HG03039 (cell line): ENCODE data around the gene ADCK1.
A peak's percentile ranks its signal among the peaks of the same experiment; 100 is the strongest.
"Not testable (repeated sequence)": the region's sequence is repeated elsewhere in the genome, so short reads cannot be mapped to it uniquely, and the experiment has no call there.

Source experiments
- ATAC-seq: cut with Tn5 transposase; IDR thresholded peaks from one replicate; pipeline ENCODE4 v1.9.1; 2021; ENCODE audit warnings: mild to moderate bottlenecking, moderate library complexity; ENCODE audit not compliant: unreplicated experiment

Gene ADCK1, protein sequence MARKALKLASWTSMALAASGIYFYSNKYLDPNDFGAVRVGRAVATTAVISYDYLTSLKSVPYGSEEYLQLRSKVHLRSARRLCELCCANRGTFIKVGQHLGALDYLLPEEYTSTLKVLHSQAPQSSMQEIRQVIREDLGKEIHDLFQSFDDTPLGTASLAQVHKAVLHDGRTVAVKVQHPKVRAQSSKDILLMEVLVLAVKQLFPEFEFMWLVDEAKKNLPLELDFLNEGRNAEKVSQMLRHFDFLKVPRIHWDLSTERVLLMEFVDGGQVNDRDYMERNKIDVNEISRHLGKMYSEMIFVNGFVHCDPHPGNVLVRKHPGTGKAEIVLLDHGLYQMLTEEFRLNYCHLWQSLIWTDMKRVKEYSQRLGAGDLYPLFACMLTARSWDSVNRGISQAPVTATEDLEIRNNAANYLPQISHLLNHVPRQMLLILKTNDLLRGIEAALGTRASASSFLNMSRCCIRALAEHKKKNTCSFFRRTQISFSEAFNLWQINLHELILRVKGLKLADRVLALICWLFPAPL

DNA sequence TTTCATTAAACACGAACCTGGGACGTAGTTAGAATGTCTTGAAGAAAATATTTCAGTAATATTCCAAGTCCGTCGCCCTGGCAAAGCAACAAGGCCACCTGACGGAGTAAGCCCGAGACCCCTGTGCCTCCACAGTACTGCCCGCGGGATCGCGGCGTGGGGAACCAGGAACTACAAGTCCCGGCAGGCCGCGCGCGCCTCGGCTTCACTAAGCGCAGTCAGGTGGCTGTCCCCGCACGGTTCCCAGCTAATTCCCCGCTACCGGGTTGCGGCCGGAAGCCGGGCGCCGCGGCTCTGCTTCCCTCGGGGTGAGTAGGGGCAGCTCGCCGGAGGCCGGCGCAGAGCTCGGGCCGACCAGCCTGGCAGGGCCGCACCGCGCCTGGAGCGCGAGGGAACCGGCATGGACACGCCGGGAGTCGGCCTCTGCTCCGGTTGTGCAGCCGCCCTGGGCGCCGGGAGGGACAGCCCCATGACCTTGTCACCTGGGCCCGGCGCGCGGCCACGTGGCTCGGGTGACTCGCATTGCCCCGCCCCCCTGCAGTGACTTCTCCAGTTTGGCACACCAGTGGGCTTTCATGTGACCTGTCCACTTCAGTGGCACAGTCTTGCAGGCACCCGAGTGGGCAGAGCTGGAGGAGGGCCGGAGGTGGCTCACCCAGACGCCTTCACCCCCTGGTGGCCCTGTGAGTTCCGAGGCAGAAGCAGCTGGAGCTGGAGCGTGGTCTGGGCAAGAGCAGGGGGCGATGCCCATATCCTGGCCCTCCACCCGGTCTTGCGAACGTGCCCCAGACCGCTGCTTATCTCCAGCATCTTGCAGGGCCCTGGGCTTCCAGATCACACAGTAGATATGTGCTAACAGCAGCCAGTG lies at the start of gene ADCK1:
TSS of gene ADCK1 (plus strand) at position 247 of the 868 bp plus-strand sequence. CDS start 18,870 bp downstream, outside the sequence.
- ATAC-seq = peak; percentile 91

DNA sequence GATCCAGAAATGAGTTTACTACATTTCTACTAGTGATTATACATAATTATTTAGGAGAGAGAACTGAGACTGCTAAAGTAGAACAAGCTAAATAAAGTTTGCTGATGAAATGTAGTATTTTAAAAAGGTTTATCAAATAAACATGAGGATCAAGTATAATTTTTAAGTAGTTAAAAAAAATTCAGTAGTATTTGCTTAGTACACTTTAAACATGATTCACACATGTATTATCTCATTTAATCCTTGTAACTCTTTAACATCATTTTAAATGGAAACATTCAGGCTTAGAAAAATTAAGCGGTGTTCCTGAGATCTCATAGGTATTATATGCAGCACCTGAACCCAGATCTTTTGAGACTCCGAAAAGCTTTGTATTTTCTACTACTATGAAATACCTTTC lies 47.6 kb upstream of the ADCK1 start:
- ATAC-seq = no peak

- no peak for ATAC-seq
These were observed 47.0 kb upstream of the ADCK1 start for GRCh38 chr14:77752799-77753516.

DNA sequence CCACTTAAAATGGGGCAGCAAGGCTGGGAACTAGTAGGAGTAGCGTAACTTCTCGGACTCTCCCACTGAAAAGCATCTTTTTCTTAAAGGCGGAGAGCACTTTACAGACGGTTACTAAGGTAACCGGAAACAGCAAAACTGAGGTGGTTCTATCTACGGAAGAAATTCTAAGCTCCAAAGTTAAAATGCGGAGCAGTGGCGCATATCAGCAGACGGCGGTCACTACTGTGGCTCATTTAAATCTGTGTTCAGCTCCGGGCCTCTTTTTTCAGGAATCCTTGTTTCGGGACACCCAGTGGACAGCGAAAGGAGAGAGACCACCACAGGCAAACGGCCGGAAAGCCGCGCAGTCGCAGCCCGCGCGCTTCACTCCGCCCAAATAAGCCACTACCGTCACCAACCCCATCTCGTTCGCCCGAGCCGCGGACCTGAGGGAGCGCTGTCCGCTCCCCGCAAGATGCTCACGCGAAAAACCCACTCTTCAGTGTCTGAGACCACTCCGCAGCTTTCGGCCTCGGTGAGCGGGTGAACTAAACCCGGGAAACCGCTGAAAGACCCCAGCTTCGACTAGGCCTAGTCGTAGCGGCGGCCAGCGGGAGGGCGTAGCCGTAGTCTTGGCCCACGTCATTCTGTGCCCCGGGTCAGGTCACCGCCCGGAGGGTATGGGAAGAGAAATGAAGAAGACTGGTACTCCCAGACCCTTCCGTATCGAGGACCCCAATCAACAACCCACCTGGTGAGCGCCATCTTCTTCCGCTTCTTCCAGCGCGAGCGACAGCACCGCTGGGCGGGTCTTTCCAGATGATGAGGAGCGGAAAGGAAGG lies 39.3 kb upstream of the ADCK1 start, which contains the start of gene SNW1:
TSS of gene SNW1 (minus strand) at position 776 of the 824 bp plus-strand sequence. CDS start at position 747, 29 bp downstream.
- ATAC-seq = peak; percentile 95

DNA sequence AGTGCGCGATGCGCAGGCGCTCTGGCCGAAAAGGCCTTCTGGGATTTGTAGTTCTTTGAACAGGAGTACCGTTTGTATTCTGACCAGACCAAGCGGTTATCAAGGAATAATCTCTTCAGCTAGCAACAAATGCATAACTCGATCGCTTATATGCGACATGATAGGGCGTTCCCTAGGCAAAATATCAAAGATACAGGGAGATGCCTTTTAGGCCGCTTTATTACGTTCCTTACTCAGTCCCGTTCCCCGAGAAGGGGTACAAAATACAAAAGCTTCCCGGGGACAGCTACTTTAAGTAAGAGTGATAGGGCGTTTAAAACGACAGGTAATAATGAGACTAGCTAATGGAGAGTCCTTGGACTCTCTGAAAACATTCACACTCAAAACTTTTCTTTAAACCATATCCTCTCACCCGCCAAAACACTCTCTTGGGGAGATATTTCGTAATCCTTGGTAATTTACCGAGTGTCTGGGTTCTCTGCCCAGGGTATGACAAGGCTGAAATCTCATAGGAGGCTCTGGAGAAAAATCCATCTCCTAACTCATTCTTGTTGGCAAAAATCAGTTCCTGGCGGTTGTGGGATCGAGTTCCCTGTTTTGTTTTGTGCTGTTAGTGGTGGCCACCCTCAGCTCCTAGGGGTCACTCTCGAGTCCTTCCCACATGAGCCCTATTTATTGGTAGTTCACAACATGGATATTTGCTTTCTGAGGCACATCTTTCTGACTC lies 38.5 kb upstream of the ADCK1 start:
- ATAC-seq = no peak

DNA sequence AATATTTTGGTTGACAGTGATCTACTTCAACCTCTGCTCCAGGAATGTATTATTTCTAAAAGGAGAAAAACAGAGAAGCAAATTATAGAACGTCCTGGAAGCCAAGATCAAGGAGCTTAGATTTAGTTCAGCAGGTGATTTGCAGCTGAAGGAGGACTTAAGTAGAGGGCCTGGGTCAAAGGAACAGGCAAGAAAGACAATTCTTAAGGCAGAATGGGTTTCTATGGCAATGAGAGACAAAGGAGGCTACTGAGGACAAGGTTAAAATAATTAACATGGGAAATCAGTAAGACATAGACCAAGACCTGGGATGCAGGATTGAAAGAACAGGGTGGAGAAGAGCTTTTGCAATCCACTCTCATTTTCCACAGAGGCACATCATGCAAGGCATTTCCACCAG lies 36.6 kb upstream of the ADCK1 start:
- ATAC-seq = no peak

- ATAC-seq = no peak
These were observed 35.9 kb upstream of the ADCK1 start for GRCh38 chr14:77763978-77764377.

- not testable (repeated sequence) for ATAC-seq
These were observed 31.4 kb upstream of the ADCK1 start for GRCh38 chr14:77768442-77769069.

GRCh38 chr14:77773966-77774365 lies 25.9 kb upstream of the ADCK1 start:
- not testable (repeated sequence) for ATAC-seq

DNA sequence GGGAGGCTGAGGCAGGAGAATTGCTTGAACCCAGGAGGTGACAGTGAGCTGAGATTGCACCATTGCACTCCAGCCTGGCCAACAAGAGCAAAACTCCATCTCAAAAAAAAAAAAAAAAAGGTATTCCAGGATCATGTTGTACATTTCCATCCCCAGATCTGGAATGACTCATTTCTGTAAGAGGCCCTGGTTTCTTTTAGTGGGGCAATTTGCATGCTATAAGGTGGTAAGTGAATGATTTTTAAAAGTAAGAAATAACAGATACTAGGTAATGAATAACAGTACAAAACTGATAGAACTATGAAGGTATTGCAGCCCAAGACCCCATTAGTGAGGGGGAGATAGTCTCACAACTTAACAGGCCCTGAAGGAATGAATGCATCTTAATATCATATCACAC lies 17.7 kb upstream of the ADCK1 start:
- no peak for ATAC-seq

DNA sequence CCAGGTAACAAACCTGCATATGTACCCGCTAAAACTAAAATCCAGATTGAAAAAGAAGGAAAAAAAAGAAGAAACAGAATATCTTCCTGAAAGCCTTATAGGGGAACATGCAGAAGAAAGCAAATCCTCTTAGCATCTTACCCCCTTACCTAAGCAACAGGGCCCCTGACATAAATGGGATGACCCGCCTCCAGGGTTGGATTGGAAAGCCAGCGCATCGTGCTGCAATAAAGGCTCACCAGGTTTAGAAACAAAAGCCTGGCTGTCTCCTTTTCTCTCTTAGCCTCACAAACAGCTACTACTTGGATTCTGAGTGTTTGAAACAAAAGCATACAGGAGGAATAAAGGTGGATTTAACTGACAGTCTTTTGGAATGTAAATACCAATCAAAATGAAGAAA lies 13.8 kb upstream of the ADCK1 start:
- no peak for ATAC-seq

DNA sequence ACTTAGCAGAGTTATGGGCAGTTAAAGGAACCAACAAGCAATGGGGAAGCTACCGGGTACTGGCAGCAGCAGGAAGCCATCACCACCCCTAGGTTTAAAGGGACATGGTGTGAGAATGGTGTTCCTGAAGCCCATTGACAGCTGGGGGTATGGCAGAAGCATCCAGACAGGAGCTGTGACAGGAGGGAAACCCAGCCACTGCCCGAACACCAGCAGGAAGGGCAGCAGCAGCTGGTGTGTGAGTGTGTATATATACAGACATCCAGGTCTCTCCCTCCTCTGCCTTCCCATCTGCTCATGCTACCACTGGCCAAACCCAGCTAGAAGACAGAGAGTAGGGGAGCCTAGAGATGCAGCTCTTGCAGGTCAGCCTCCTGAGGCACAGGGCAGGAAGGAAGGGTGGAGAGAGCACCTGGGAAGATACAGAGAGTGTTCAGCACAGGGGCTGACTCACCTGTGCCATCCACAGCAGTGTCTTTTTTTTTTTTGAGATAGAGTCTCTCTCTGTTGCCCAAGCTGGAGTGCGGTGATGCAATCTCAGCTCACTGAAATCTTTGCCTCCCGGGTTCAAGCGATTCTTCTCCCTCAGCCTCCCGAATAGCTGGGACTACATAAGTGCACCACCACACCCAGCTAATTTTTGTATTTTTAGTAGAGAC lies 9.2 kb upstream of the ADCK1 start:
- ATAC-seq = no peak

DNA sequence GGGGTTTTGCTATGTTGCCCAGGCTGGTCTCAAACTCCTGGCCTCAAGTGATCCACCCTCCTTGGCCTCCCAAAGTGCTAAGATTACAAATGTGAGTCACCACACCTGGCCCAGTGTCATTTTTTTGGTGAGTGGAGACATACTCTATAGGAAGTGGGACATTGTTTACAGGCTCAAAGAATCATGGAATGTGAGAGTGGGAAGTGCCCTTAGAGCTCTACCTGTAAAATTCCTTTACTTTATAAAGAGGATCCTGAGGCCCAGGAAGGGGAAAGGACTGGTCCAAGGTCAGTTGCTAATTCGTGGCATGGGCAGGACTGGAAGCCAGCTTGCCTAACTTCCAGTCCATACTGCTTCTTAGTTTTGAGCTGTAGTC lies 8.7 kb upstream of the ADCK1 start:
- no peak for ATAC-seq

DNA sequence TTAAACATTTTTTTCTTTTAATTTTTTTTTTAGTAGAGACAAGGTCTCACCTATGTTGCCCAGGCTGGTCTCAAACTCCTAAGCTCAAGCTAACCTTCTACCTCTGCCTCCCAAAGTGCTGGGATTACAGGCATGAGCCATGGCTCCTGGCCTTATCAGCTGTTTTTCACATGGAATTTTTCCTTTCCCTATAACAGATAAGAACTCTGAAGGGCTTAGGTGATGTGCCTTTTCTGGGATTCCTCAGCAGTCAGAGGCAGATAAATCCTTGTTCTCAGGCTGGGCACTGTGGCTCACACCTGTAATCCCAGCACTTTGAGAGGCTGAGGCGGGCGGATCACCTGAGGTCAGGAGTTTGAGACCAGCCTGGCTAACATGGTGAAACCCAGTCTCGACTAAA lies 6.7 kb upstream of the ADCK1 start:
- ATAC-seq = not testable (repeated sequence)

- no peak for ATAC-seq
These were observed 5.6 kb upstream of the ADCK1 start for GRCh38 chr14:77794357-77794756.

DNA sequence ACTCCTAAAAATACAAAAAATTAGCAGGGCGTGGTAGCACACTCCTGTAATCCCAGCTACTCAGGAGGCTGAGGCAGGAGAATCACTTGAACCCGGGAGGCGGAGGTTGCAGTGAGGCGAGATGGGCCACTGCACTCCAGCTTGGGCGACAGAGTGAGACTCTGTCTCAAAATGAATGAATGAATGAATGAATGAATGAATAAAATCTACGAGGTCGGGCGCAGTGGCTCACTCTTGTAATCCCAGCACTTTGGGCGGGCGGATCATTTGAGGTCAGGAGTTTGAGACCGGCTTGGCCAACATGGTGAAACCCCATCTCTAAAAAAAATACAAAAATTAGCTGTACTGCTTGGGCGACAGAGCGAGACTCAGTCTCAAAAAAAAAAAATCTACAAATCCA lies 453 bp upstream of the ADCK1 start:
- ATAC-seq = not testable (repeated sequence)

DNA sequence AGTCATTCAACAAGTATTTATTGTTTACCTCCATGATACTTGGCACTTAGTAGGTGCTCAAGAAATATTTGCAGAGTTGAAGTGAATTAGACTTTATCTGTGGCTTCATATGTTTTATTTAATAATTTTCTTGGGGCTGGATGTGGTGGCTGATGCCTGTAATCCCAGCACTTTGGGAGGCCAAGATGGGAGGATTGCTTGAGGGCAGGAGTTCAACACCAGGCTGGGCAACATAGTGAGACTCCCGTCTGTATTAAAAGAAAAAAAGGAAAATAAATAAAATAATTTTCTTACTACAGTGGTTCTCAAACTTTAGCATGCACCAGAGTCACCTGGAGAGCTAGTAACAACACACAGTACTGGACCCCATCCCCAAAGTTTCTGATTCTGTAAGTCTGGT lies 905 bp downstream of the ADCK1 start:
- no peak for ATAC-seq

GRCh38 chr14:77804592-77804991 lies 4.7 kb downstream of the ADCK1 start:
- no peak for ATAC-seq
